Thoracic aorta (tissue), 2 donors: Measurements from ENCODE around the gene OR5K4. TPM values are rescaled to one million over a fixed set of nuclear protein-coding genes. Genes with fewer than 3 reads are reported as not detected.

Source experiments
- ATAC-seq: fragments of 150-250 bp; one replicate; pipeline ENCODE4 v1.8.0; 2017; ENCODE audit warnings: low read depth; ENCODE audit not compliant: insufficient number of reproducible peaks, low FRiP score
- DNase-seq: peaks from one replicate; pipeline ENCODE4 v3.0.0-alpha.2; 2020; ENCODE audit warnings: low spot score
- H3K27ac ChIP-seq, 2 donors: fragments of 200-600 bp; sonication (generic); 1 replicate in 1 of 2; 2 replicates in 1 of 2; pipeline ENCODE4 v1.5.1; 2016; ENCODE audit warnings: mild to moderate bottlenecking in 2 of 2, moderate library complexity in 2 of 2
- H3K27me3 ChIP-seq: fragments of 200-600 bp; sonication (generic); replicated peaks from 2 replicates; pipeline ENCODE4 v1.6.0; 2016; ENCODE audit warnings: mild to moderate bottlenecking; ENCODE audit not compliant: insufficient read depth
- H3K36me3 ChIP-seq: fragments of 200-600 bp; sonication (generic); one replicate; pipeline ENCODE4 v1.5.1; 2016
- H3K4me1 ChIP-seq, 2 donors: fragments of 200-600 bp; sonication (generic); 1 replicate in 1 of 2; 2 replicates in 1 of 2; pipeline versions ENCODE4 v1.5.1 to v1.6.0; 2016; ENCODE audit warnings: low read depth in 2 of 2, mild to moderate bottlenecking in 1 of 2; ENCODE audit not compliant: control insufficient read depth in 1 of 2
- H3K4me3 ChIP-seq: fragments of 200-600 bp; sonication (generic); 2 replicates; pipeline ENCODE4 v1.5.1; 2016; ENCODE audit warnings: mild to moderate bottlenecking
- H3K9me3 ChIP-seq: fragments of 200-600 bp; sonication (generic); 2 replicates; pipeline ENCODE4 v1.5.1; 2016
- CTCF ChIP-seq: fragments of 200-600 bp; sonication (generic); IDR thresholded peaks from one replicate; pipeline ENCODE4 v1.5.1; 2019; ENCODE audit warnings: antibody characterized with exemption
- total RNA-seq, 2 donors: library from RNA; depleted of rRNA; stranded (reverse); fragments of >200 nt; gene quantifications; one replicate each; pipeline versions ENCODE4 v1.1.0 to v1.2.3, GENCODE V29; 2016

OR5K4 gene
- total RNA-seq, 2 donors from 2014 or later = not detected

- Histone ChIP-seq H3K27ac (no peak overlapping the region), H3K4me1 (no peaks in the 10 kb centered on the region), H3K36me3 (no peaks in the 10 kb centered on the region), H3K4me3 (no peak overlapping the region), H3K9me3 (peaks cover 10% of the 10 kb centered on the region), H3K27me3 (no peaks in the 10 kb centered on the region)
- no peak for ATAC-seq
- no peak for DNase-seq
- no peak for TF ChIP-seq CTCF
Observed at GRCh38 chr3:98359250-98359649, 5.6 kb downstream of the OR5K4 start.

GRCh38 chr3:98359993-98360675 lies 6.5 kb downstream of the OR5K4 start:
- ATAC-seq (no peak), DNase-seq (no peak)
- H3K9me3 ChIP-seq = peaks cover 10% of the 10 kb centered on the region
- TF ChIP-seq CTCF = no peak
- H3K36me3 ChIP-seq = no peaks in the 10 kb centered on the region
- H3K4me1 ChIP-seq = no peaks in the 10 kb centered on the region
- H3K27ac ChIP-seq = no peak overlapping the region
- H3K27me3 ChIP-seq = no peaks in the 10 kb centered on the region
- no peak overlapping the region for H3K4me3 ChIP-seq

GRCh38 chr3:98360681-98361080 lies 7.0 kb downstream of the OR5K4 start:
- Histone ChIP-seq H3K4me3 (no peak overlapping the region), H3K27ac (no peak overlapping the region)

GRCh38 chr3:98361289-98361688 lies 7.6 kb downstream of the OR5K4 start:
- ATAC-seq = no peak

More at GRCh38 chr3:98360681-98361080, 7.0 kb downstream of the OR5K4 start:
- no peaks in the 10 kb centered on the region for H3K4me1 ChIP-seq
- TF ChIP-seq CTCF = no peak
- H3K36me3 ChIP-seq = no peaks in the 10 kb centered on the region
- no peak for ATAC-seq
- DNase-seq = no peak
- peaks cover 10% of the 10 kb centered on the region for H3K9me3 ChIP-seq
- no peaks in the 10 kb centered on the region for H3K27me3 ChIP-seq

More at GRCh38 chr3:98361289-98361688, 7.6 kb downstream of the OR5K4 start:
- Histone ChIP-seq H3K27me3 (no peaks in the 10 kb centered on the region), H3K36me3 (no peaks in the 10 kb centered on the region), H3K9me3 (peaks cover 10% of the 10 kb centered on the region), H3K27ac (no peak overlapping the region), H3K4me3 (no peak overlapping the region), H3K4me1 (no peaks in the 10 kb centered on the region)
- no peak for DNase-seq
- no peak for TF ChIP-seq CTCF
